Measurements from ENCODE around the gene MGARP. TPM values are rescaled to one million over a fixed set of nuclear protein-coding genes. Genes with fewer than 3 reads are reported as not detected.

MGARP gene
- total RNA-seq, 2 donors from 2014 or later, result 4.3 to 7.1 TPM

DNA sequence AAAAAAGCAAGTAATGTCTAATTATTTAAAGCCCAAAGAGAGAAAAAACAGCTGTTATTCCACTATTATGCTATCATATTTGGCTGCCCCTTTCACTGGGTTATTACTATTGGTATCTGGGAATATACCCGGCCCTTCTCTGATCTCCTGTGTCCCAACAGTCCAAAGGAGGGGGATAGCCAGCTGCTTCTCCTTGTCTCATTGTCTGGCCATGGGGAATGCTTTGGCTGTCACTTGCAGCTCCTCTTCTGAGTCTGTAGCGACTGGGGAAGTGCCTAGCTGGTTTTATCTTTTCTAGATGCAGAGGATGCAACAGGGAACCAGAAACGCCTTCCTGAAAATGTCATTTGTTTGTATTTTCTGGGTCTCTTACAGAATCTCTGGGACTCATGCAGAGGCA is 33.9 kb downstream of the MGARP start:
- no peaks in the 10 kb centered on the region for H3K4me1 ChIP-seq
- no peak overlapping the region for H3K4me3 ChIP-seq
- peak overlapping the region in 1 of 2 donors; percentile 29 for H3K27ac ChIP-seq
- TF ChIP-seq, protein P1, sequence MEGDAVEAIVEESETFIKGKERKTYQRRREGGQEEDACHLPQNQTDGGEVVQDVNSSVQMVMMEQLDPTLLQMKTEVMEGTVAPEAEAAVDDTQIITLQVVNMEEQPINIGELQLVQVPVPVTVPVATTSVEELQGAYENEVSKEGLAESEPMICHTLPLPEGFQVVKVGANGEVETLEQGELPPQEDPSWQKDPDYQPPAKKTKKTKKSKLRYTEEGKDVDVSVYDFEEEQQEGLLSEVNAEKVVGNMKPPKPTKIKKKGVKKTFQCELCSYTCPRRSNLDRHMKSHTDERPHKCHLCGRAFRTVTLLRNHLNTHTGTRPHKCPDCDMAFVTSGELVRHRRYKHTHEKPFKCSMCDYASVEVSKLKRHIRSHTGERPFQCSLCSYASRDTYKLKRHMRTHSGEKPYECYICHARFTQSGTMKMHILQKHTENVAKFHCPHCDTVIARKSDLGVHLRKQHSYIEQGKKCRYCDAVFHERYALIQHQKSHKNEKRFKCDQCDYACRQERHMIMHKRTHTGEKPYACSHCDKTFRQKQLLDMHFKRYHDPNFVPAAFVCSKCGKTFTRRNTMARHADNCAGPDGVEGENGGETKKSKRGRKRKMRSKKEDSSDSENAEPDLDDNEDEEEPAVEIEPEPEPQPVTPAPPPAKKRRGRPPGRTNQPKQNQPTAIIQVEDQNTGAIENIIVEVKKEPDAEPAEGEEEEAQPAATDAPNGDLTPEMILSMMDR (IDR thresholded peaks at IDR 0.05), result no peak
- DNase-seq (ENCODE audit: low spot score), result no peak
- no peaks in the 10 kb centered on the region for H3K36me3 ChIP-seq
- no peaks in the 10 kb centered on the region for H3K9me3 ChIP-seq
- H3K27me3 ChIP-seq, result no peaks in the 10 kb centered on the region

DNA sequence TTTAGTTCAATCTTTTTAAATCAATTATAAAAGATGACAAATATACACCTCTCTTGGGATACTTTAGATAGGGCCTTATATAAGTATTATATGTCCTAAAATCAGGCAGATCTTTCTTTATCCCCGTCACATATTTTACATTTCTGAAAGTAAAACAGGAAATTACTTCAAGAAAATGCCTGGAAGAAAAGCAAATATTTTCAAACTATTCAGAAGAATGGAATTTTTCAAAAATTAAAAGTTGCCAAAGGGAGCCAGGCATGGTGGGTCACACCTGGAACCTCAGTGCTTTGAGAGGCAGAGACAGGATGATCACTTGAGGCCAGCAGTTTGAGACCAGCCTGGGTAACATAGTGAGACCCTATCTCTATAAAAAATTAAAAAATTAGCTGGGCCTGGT is 34.4 kb downstream of the MGARP start:
- no peaks in the 10 kb centered on the region for H3K27me3 ChIP-seq
- TF ChIP-seq, protein P1 (IDR thresholded peaks at IDR 0.05), result no peak
- H3K36me3 ChIP-seq, result no peaks in the 10 kb centered on the region
- no peak overlapping the region for H3K4me3 ChIP-seq
- peak overlapping the region in 1 of 2 donors; percentile 19 for H3K27ac ChIP-seq
- no peaks in the 10 kb centered on the region for H3K4me1 ChIP-seq
- DNase-seq (ENCODE audit: low spot score), result no peak
- no peaks in the 10 kb centered on the region for H3K9me3 ChIP-seq

DNA sequence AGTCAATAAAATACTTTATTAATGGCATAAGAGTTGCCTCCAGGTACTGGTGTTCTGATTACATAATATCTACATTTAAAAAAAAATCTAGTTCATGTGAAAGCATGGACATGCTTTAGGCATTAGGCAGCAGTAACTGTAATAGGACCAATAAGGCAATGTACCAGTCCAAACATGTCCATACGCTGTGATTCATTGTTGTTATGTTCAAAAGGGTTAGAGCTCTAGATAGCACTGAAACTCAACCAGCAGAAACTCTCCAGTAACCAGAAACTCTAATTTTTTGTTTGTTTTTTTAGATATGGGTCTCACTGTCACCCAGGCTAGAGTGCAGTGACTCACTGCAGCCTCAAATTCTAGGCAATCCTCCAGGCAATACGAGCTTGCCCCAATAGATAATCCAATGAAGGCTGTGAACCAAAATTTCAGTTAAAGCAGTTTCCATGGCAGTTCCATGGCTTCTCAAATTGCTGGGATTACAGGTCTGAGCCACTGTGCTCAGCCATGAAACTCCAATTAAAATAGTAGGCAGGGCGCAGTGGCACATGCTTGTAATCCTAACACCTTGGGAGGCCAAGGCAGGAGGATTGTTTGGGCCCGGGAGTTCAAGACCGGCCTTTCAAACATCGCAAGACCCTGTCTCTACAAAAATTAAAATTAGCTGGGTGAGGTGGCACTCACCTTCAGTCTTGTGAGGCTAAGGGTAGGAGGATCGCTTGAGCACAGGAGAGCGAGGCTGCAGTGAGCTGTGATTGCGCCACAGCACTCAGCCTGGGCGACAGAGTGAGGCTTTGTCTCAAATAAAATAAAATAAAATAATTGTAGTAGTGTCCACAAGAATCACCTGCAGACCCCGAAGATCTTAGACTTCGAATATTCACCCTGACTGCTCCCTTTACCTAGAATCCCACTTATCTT is 36.3 kb downstream of the MGARP start:
- Histone ChIP-seq H3K4me1 (no peaks in the 10 kb centered on the region), H3K27ac (peak overlapping the region in 1 of 2 donors; percentile 19), H3K36me3 (no peaks in the 10 kb centered on the region)

DNA sequence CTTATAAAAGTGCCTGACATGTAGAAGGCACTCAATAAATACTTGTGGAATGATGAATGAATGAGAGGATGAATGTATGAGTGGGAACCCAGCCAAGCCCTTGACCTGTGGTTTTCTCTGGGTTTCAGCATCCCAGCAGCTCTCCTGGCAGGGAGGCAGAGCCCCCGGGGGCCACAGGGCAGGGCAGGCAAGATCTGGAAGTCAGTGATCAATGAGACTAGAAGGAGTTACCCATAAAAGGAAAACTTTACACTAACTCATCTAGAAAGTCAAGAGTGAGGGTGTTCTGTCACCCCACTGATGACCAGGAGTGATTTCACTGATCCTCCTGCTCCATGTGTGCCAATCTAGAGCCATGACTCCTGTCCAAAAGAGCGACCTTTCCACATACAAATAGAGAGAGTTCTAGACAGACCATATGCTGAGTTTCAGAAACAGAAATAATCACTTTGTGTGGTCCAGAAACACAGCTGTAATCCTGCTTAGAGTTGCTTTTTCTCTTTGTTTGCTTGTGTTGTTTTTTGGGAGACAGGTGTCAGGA is 37.4 kb downstream of the MGARP start:
- Histone ChIP-seq H3K4me1 (no peaks in the 10 kb centered on the region), H3K9me3 (no peaks in the 10 kb centered on the region), H3K36me3 (no peaks in the 10 kb centered on the region), H3K4me3 (no peak overlapping the region), H3K27ac (no peak overlapping the region), H3K27me3 (no peaks in the 10 kb centered on the region)
- TF ChIP-seq, protein P1 (IDR thresholded peaks at IDR 0.05), result no peak
- no peak for DNase-seq (ENCODE audit: low spot score)

More for the DNA sequence above, 36.3 kb downstream of the MGARP start:
- no peak overlapping the region for H3K4me3 ChIP-seq
- TF ChIP-seq, protein P1 (IDR thresholded peaks at IDR 0.05), result no peak
- H3K27me3 ChIP-seq, result no peaks in the 10 kb centered on the region
- H3K9me3 ChIP-seq, result no peaks in the 10 kb centered on the region
- no peak for DNase-seq (ENCODE audit: low spot score)

DNA sequence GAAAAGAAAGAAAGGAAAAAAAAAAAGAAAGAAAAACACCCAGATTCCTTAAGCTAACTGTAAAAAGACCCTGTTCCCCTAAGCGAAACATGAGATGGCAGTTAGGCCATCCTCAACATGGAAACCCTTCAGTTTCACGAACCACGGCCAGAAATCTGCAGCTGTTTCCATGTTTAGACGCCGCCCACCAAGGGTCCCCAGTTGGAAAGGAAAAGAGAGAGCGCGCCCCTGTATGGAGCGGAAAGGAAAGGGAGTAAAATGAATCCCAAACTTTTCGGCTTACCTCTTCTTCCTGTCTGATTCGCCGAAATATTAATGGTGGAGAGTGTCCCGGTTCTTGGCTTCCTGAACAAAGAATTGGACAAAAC is 38.3 kb downstream of the MGARP start:
- H3K4me1 ChIP-seq, result no peaks in the 10 kb centered on the region
- TF ChIP-seq, protein P1 (IDR thresholded peaks at IDR 0.05), result no peak
- no peak overlapping the region for H3K4me3 ChIP-seq
- DNase-seq (ENCODE audit: low spot score), result no peak
- no peaks in the 10 kb centered on the region for H3K9me3 ChIP-seq
- no peaks in the 10 kb centered on the region for H3K36me3 ChIP-seq
- H3K27me3 ChIP-seq, result no peaks in the 10 kb centered on the region
- no peak overlapping the region for H3K27ac ChIP-seq
